ENCODE measurements around the gene BFAR. TPM values are rescaled to one million over a fixed set of nuclear protein-coding genes. Genes with fewer than 3 reads are reported as not detected.
"Not testable (repeated sequence)": the region's sequence is repeated elsewhere in the genome, so short reads cannot be mapped to it uniquely, and the experiment has no call there.

BFAR gene
- total RNA-seq, 2 experiments from 2014 or later: 46.5 to 51.4 TPM

- CTCF ChIA-PET: no interaction called here
- Mint-ChIP-seq H3K4me3 (no peak overlapping the region), H3K4me1 (ENCODE audit: low read depth) (no peaks in the 10 kb centered on the region), H3K27ac (no peak overlapping the region), H3K36me3 (no peaks in the 10 kb centered on the region), H3K9me3 (no peaks in the 10 kb centered on the region), H3K27me3 (peaks cover 5% of the 10 kb centered on the region)
- POLR2A ChIA-PET: no interaction called here
- DNase-seq: no peak
- intact Hi-C loops (cut with micrococcal nuclease): no loop called here
These were observed 46.2 kb downstream of the BFAR start for GRCh38 chr16:14678748-14679497.

- H3K36me3 Mint-ChIP-seq; H3K4me3 Mint-ChIP-seq; DNase-seq; H3K4me1 Mint-ChIP-seq (ENCODE audit: low read depth); H3K9me3 Mint-ChIP-seq; H3K27me3 Mint-ChIP-seq; CTCF ChIA-PET; POLR2A ChIA-PET; H3K27ac Mint-ChIP-seq; intact Hi-C loops (cut with micrococcal nuclease): not testable (repeated sequence)
These were observed 47.6 kb downstream of the BFAR start for GRCh38 chr16:14680396-14680795.

- Mint-ChIP-seq H3K27ac (no peak overlapping the region), H3K4me1 (ENCODE audit: low read depth) (no peaks in the 10 kb centered on the region), H3K27me3 (peaks cover 5% of the 10 kb centered on the region), H3K9me3 (no peaks in the 10 kb centered on the region), H3K36me3 (no peaks in the 10 kb centered on the region), H3K4me3 (no peak overlapping the region)
- intact Hi-C loops (cut with micrococcal nuclease): no loop called here
- no peak for DNase-seq
- POLR2A ChIA-PET: no interaction called here
- CTCF ChIA-PET: no interaction called here
These were observed 48.4 kb downstream of the BFAR start for GRCh38 chr16:14681115-14681514.

- Mint-ChIP-seq H3K4me3 (no peak overlapping the region), H3K36me3 (no peaks in the 10 kb centered on the region), H3K9me3 (no peaks in the 10 kb centered on the region), H3K27ac (no peak overlapping the region), H3K4me1 (ENCODE audit: low read depth) (no peaks in the 10 kb centered on the region), H3K27me3 (peaks cover 5% of the 10 kb centered on the region)
- ChIA-PET CTCF (interaction anchor here (0.6 kb wide), 1 partner anchor 19 kb away, joined by 4 read pairs; no protein-coding TSS in a partner anchor), POLR2A (no interaction called here)
- intact Hi-C loops (cut with micrococcal nuclease): no loop called here
- DNase-seq: no peak
These were observed 49.4 kb downstream of the BFAR start for GRCh38 chr16:14682121-14682520.

GRCh38 chr16:14685870-14686793 lies 53.4 kb downstream of the BFAR start:
- CTCF ChIA-PET: interaction anchor here (0.6 kb wide), 1 partner anchor 22 kb away, joined by 3 read pairs; no protein-coding TSS in a partner anchor
- H3K4me3 Mint-ChIP-seq; H3K4me1 Mint-ChIP-seq (ENCODE audit: low read depth); H3K27ac Mint-ChIP-seq; DNase-seq; H3K36me3 Mint-ChIP-seq; H3K9me3 Mint-ChIP-seq; H3K27me3 Mint-ChIP-seq; POLR2A ChIA-PET; intact Hi-C loops (cut with micrococcal nuclease): not testable (repeated sequence)

GRCh38 chr16:14694129-14694528 lies 61.4 kb downstream of the BFAR start, which contains the start of gene PLA2G10:
TSS of gene PLA2G10 (minus strand) at chr16:14694308. CDS start at chr16:14694229, 79 bp downstream.
- CTCF ChIA-PET, POLR2A ChIA-PET: not testable (repeated sequence)

GRCh38 chr16:14701859-14702258 lies 69.1 kb downstream of the BFAR start:
- H3K4me1 Mint-ChIP-seq (ENCODE audit: low read depth); CTCF ChIA-PET; intact Hi-C loops (cut with micrococcal nuclease); H3K27ac Mint-ChIP-seq; POLR2A ChIA-PET; H3K4me3 Mint-ChIP-seq; H3K9me3 Mint-ChIP-seq; DNase-seq; H3K27me3 Mint-ChIP-seq; H3K36me3 Mint-ChIP-seq: not testable (repeated sequence)

More at GRCh38 chr16:14694129-14694528, 61.4 kb downstream of the BFAR start, which contains the start of gene PLA2G10:
- intact Hi-C loops (cut with micrococcal nuclease); H3K4me1 Mint-ChIP-seq (ENCODE audit: low read depth); DNase-seq; H3K27ac Mint-ChIP-seq; H3K9me3 Mint-ChIP-seq; H3K4me3 Mint-ChIP-seq; H3K36me3 Mint-ChIP-seq; H3K27me3 Mint-ChIP-seq: not testable (repeated sequence)

- H3K36me3 Mint-ChIP-seq; CTCF ChIA-PET; H3K4me1 Mint-ChIP-seq (ENCODE audit: low read depth); POLR2A ChIA-PET; H3K9me3 Mint-ChIP-seq; H3K4me3 Mint-ChIP-seq; H3K27me3 Mint-ChIP-seq; intact Hi-C loops (cut with micrococcal nuclease); H3K27ac Mint-ChIP-seq; DNase-seq: not testable (repeated sequence)
These were observed 69.9 kb downstream of the BFAR start for GRCh38 chr16:14702672-14703071.

- H3K27me3 Mint-ChIP-seq; H3K36me3 Mint-ChIP-seq; DNase-seq; H3K4me1 Mint-ChIP-seq (ENCODE audit: low read depth); H3K9me3 Mint-ChIP-seq; POLR2A ChIA-PET; intact Hi-C loops (cut with micrococcal nuclease); H3K27ac Mint-ChIP-seq; H3K4me3 Mint-ChIP-seq; CTCF ChIA-PET: not testable (repeated sequence)
These were observed 70.6 kb downstream of the BFAR start, which contains the start of gene NPIPA3 for GRCh38 chr16:14703156-14704011. TSS of gene NPIPA3 (plus strand) at chr16:14703411. CDS start at chr16:14708944, 5,533 bp downstream.

Other genes with a start within 250 kb of the BFAR start
- gene PARN, start 2.7 kb upstream of the BFAR start, total RNA-seq: 10 to 100 TPM; 43.4 to 44.2 TPM
- gene PLA2G10, start 61.4 kb downstream of the BFAR start, total RNA-seq: not detected
- gene NPIPA3, start 70.5 kb downstream of the BFAR start, total RNA-seq: 1 to 10 TPM; 2.1 to 2.2 TPM
- gene NPIPA2, start 109.6 kb downstream of the BFAR start, total RNA-seq: 1 to 10 TPM; 4.7 to 4.8 TPM
- gene NOMO1, start 200.8 kb downstream of the BFAR start, total RNA-seq: 10 to 100 TPM; 42.1 to 43.4 TPM

Measured in activated CD4-positive, alpha-beta memory T cell treated with anti-CD3 and anti-CD28 coated beads for 36 hours (primary cell).